Right lung (tissue), 5 donors: Measurements from ENCODE around the gene LRRC7. TPM values are rescaled to one million over a fixed set of nuclear protein-coding genes. Genes with fewer than 3 reads are reported as not detected.

ENCODE experiments used
- DNase-seq, 2 donors: peaks; one replicate each; pipeline ENCODE4 v3.0.0-alpha.2; 2013
- polyA plus RNA-seq, 5 donors: library from polyadenylated mRNA; unstranded; fragments of 120-200 nt; gene quantifications; one replicate each; pipeline versions ENCODE4 v1.2.1 to v1.2.3, GENCODE V29; 2013; ENCODE audit warnings: inconsistent platforms in 1 of 5, low replicate concordance in 1 of 5; ENCODE audit not compliant: insufficient read length in 5 of 5, insufficient read depth in 1 of 5

Gene LRRC7
- polyA plus RNA-seq, 5 donors: 4.4 to 6.4 (median 5.5) TPM

DNA sequence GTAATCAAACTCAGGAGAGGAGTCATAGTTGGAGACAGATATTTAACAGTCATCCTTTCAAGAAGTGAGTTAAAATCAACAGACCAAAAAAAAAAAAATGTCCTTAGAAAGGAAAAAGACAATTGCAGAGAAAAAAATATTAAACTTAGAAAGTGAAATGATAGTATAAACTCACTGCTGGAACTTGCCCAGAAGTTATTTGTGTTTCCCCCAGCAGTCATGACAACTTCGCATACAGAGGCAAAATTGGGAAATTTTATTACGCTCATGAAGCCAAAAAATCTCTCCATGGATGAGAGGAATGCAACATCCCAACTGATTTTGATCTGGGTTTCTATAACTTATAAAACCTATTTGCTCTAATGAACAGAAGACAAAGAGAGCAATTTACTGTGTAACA is 198.2 kb downstream of the LRRC7 start:
- DNase-seq: peak; percentile 70 to 84

DNA sequence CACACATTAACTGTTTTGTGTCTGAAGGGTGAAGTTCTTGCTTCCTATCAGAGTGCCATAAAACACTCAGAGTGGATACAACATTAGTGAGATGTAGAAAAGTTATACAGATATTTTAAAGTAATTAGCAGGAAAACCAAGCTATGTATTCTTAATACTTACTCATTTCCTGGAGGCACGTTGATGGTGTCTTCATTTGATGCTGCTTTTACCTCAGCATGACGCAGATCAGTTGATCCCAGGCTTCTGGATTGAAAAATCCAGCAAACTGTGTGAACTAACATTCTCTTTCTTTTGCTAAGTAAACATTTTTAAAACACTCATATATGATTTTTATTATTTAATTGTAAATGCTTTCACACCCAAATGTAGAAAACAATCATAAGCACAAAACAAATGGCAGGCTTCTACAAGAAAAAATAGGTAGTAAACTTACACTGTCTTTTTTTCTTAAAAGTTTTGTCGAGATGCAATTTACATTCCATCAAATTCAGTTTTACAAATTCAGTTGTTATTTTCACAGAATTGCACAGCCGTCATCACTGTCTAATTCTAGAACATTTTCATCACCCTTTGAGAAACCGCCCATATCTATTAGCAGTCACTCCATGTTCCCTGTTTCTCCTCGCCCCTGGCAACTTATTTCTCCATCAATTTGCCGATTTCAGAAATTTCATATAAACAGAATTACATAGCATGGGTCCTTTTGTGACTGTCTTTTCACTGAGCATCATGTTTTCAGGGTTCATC is 198.9 kb downstream of the LRRC7 start:
- DNase-seq: peak in 1 of 2 donors; percentile 11

DNA sequence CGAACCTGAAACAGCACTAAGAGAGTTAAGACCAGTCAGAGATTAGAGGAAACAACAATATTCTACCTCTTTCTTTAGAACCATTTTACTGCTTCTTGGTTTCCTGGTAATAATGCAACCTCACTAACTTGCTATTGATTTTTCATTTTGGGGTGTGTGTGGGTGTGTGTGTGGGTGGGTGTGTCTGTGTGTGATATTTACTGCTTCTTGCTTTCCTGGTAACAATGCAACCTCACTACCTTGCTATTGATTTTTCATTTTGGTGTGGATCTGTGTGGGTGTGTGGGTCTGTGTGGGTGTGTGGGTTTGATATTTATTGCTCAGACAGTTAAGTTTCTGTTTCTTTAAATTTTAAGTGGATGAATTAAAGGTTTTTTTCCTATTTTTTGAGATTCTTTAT is 208.8 kb downstream of the LRRC7 start:
- no peak for DNase-seq

DNA sequence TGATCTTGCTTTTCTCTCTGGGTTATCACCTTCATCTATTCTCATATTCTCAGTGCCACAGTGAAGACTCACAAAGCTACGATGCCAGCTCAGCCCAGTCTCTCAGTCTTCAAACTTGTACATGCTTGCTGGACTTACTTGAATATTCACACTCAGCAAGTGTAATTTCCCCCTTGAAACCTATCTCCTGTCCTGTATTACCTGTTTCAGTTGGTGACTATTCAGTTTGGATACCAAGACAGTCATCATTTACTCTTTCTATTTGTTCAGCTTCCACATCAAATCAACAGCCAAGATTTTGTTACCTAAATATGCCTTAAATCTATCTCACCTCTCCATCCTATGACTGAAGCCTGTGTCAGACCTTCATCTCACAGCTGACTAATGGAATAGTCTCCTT is 209.7 kb downstream of the LRRC7 start:
- no peak for DNase-seq

DNA sequence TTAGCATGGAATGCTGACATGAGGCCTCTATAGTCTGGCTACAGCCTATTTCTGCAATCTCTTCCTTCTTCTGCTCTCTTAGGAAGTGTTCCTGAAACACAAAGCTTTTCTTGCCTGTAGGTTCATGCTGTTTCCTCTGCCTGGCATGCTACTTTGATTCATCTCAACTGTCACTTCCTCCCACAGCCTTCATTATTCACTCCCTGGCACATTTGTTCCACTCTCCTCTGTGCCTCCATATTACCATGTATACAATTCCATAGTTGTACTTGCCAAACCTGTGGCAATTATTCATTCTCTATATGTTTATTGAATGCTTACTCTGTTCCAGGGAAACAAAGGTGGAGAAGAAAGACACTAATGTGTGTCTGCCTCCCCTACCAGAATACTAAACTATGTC is 210.2 kb downstream of the LRRC7 start:
- no peak for DNase-seq

DNA sequence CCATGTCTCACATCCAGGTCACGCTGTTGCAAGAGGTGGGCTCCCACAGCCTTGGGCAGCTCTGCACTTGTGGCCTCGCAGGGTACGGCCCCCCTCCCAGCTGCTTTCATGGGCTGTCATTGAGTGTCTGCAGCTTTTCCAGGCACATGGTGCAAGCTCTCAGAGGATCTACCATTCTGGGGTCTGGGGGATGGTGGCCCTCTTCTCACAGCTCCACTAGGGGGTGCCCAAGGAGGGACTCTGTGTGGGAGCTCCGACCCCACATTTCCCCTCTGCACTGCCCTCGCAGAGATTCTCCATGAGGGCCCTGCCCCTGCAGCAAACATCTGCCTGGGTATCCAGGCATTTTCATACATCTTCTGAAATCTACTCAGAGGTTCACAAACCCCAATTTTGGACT is 219.4 kb downstream of the LRRC7 start:
- no peak for DNase-seq

DNA sequence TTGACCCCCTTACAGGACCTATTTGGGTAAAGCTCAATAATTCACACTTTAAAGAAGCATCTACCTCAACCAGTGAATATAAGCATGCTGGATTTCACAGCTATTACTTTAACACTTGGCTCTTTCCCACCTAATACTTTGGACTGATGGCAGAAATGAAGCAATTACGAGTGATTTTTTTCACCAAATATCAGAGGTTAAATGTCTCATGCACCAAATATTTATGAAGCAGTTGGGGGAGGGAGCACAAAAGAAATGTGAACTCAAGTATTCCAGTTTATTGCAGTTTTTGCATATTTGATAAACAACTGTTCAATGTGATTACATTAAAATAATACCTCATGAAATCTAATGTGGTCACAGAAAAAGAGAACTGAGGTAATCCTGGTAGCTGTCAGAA is 223.6 kb downstream of the LRRC7 start:
- DNase-seq: no peak

DNA sequence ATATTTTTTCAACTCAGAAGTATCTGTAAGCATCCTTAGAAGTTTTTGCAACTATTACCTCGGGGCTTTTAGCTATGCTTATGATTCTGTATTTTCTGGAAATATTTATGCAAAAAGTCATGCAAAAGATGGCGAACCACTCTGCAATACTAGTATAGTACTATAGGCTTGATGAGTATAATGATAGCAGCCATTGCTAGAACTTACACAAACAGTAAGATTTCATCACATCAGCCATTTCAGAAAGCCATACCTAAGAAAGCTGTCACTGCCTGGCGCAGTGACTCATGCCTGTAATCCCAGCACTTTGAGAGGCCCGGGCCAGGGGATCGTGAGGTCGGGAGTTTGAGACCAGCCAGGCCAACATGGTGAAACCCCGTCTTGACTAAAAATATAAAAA is 227.1 kb downstream of the LRRC7 start:
- DNase-seq: no peak

DNA sequence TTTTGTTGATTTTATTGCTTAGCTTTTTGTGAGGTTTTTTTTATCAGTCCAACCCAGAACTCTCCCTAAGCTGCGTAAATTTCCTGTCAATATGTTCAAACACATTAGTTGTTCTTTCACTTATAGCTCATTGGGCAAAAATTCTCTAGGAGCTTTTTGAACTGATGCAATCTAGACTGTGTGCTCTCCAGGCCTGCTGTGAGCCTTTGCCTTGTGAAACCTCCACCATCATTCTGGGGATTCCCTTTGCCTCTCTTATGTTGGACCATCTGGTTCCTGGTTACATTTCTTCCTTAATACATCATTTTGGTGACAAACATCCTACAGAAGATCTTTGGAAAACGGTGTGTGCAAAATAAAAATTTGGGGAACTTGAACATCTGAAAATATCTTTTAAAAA is 247.2 kb downstream of the LRRC7 start:
- no peak for DNase-seq

DNA sequence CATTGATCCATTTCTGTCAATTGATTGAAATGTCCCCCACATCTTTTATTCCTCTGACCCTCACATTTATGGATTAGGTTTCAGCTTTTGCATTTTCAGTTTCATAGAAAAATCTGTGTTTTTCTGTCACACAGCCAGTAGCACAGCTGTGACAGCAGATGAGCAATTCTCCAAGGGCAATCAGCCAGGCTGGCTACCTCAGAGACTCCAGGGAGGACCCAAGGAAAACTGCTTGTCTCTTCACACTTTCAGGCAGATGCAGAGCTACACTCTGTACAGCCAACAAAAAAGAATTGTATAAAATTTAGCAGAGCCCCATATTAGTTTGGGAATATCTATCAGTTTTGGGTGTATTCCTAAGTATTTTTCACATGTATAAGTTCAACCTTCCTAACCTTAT is 257.2 kb downstream of the LRRC7 start:
- peak in 1 of 2 donors; percentile 6 for DNase-seq

DNA sequence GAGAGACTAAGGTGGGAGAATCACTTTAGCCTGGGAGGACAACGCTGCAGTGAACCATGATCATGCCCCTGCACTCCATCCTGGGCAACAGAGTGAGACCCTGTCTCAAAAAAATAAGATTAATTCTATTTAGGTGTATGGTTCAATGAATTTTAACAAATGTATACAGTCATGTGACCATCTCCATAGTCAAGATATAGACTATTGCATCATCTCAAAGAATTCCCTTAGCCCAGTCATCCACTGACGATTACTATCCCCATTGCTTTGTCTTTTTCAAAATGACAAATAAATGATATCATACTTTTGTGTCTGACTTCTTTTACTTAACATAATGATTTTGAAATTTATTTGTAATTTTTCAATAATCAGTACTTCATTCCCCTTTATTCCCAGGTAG is 260.0 kb downstream of the LRRC7 start:
- no peak for DNase-seq

DNA sequence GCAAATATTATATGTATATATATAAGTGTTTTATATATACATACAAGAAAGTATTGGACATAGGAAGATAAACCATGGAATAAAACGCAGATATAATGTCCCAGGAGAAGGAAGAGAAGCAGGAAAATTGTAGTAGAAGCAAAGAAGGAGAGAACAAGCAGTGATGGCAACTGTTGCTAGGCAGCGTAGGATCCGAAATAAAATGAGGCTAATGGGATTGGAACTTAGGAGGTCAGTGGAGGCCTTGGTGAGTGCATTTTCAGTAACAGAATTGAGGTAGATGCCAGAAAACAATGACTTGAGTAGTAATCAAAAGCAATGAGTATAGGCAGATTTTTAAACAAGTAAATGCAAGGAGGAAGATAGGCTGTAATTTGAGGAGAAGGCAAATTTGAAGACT is 265.8 kb downstream of the LRRC7 start:
- no peak for DNase-seq

DNA sequence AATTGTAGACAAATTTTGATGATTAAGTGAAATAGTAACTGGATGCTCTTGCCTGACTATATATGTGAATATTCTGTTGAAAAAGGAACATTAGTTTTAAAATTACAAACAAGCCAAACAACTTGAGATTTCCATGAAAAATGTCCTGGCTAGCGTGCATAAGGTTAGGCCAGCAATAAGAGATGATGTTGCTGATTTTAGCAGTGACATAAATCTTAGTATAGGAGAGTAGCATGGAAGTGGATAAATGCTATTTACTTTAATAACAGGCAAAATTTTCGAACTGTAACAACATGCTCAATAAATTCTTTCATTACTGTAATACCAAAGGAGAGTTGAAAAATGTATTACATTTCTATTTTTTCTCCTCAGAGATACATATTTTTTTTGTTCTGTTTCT is 266.6 kb downstream of the LRRC7 start:
- no peak for DNase-seq

DNA sequence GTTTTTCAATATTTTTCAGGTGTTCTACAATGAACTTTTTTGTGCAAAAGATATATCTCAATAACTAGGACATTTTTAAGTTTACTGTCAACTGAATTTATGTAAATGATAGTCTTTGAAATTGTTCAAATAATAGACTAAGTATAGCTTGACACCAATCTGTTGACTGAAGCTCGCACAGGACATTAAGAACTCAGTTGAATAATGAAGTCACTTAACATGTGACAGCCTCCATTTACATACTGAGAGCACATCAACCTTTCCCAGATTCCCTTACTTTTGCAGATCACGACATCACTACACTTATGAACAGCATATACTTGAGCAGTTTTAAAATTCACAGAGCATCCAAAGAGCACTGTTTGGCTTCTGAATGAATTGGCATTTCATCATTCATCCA is 268.2 kb downstream of the LRRC7 start:
- DNase-seq: no peak

DNA sequence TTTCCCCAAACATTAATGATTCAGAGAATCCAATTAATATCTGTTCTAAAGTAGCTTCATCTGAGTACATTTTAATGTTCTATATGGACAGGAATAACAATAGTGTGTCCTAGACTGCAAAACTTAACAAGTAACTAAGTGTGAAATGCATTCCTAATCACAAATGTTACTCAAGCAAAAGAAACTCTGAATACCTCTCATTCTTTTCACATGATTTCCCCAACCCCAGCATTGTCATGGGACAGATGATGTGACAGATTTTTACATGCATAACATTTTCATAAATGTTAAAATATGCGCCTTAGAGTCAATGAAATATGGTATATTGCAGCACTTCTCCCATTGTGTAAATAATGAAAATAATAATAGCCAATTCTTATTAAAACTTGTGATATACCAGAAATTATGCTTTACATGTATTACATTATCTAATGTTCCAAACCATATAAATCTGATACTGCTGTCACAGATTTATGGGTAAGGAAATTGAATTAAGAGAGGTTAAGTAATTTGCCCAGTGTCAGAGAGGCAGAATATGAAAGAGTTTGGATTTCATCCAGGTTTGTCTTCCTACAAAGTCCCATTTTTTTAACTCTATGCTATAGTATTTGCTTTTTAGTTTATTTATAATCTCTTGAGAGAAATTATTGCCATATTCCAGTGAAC is 269.4 kb downstream of the LRRC7 start:
- no peak for DNase-seq

DNA sequence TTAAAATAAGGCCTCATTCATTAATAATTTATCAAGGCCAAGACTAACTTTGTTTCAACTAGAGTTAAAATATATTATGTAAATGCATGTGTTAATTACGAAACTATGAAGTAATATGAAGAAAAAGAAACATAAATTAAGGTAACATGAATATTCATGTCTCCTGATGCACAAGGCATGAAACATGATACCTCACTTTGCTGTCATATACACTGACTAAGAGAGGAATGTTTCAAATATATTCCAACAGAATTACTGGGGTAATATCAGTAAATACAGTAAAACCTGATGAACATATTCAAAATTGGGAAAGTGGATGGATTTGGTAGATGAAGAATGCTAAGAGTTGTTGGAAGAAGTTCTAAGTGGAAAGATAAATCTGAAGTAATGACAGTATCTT is 274.6 kb downstream of the LRRC7 start:
- no peak for DNase-seq

DNA sequence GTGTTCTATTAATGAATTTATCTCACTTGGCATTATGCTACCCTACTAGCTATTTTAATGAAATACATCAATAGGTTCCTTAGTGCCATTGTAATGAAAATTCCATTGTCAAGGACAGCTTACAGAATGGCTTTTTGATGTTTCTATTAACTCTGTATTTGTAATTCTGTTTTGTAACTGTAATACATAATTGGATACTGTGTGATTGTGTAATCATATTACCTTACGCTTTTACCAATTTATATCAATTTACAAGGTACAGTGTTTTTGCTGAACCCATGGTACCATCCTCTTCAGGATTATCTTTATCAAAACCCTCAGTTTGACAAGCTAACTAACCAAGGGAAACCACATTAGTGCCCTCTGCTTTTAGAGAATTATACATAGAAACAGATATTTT is 277.9 kb downstream of the LRRC7 start:
- no peak for DNase-seq

DNA sequence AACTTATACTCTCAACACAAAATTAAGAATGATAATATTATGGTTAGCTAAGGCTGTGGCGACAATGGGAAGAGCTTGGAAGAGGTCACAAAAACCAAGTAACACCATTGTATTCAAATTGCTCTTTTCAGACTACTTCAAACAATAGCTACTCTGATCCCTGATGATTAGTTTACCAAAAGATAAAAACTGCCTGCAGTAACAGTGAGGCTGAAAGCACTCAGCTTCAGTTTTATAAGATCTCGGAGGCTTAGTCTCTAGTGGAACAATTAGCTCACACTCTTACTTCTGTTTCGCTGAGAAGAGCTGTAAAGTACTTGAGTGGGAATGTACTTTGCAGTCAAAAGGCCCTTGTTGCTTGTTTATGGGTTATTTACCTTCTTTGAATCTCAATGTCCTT is 278.5 kb downstream of the LRRC7 start:
- no peak for DNase-seq

DNA sequence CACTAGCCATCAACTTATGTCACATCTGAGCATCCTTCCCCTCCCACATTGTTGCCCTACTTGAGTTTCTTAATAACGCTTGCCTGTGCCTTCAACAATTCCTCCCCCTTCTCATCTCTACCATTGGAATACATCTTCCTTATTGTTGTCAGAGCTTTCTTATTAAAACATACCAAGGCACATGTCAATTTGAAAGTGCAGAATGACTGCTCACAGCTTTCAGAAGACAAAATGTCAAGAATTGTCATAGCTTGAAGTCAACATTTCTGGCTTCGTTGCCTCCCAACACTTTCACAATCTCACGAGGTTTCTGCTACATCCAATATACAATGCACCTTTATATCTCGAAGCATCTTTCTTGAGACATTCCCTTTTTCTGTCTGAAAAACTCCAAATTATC is 279.9 kb downstream of the LRRC7 start:
- no peak for DNase-seq

DNA sequence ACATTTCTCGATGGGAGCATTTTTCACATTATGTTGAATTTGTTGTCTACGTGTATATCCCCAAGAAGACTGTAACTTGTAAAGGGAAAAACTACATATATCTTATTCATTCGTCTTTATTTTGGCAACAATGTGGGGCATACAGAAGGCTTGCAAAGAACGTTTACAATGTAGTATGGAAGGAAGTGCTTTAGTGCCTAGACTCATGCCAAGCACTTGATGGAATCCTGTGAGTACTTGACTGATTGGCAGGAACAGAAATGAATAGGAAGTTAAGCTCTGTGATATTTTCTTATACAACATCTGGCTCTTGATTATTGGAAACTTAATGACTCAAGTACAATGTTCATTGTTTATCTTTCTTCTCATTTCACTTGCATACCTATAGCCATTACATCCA is 284.4 kb downstream of the LRRC7 start:
- DNase-seq: no peak

DNA sequence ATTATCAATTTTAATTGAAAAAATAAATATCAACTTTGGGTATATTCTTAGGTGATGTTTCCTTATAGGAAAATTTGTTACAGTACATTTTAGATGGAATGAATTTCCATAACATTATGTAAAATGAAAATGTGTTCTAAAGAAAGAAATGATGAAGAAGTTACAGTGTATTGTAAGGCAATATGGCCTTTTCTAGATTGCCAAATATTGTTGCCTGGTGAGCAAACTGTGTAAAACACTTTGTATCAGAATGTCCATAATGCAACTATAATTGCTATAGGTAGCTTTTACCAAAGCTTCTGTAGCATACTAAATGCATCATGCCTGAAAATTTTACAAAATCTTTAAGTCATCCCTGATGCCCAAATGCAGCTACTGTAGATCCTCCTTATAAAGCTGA is 285.0 kb downstream of the LRRC7 start:
- no peak for DNase-seq

DNA sequence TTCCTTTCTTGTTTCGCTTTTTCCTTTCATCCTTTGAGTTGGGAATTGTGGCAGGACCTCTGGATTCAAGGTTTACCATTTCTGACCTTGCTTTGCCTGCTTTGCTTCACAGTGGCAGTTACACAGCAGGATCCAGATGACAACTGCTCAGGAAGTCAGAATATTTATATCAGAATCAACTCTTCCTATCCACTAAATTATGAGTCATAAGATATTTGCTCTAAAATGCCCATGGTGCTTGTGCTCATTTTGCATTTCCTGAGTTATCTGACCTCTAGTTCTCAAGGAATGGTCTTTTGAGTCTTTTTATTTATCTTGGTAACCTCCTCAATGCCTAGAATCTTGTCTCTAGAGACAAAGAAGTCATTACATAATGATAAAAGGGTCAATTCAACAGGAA is 290.8 kb downstream of the LRRC7 start:
- no peak for DNase-seq

DNA sequence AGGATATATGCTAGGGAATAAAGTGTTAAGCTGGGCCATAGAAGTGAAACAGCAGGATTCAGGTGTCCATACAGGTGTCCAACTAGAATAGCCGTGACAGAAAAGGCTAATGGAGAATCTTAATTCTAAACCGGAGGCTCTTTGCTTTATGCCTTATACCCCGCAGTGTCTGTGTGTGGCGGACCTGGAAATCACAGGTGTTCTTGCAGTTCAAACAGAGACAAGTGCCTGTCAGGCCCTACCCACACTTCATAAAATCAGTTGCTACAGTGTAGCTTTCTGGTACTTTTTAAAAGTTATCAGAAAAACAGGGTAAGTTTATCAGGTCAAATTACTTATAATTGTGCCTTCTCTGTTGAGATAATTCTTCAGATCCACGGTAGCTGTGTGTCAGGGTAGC is 293.9 kb downstream of the LRRC7 start:
- DNase-seq: no peak

DNA sequence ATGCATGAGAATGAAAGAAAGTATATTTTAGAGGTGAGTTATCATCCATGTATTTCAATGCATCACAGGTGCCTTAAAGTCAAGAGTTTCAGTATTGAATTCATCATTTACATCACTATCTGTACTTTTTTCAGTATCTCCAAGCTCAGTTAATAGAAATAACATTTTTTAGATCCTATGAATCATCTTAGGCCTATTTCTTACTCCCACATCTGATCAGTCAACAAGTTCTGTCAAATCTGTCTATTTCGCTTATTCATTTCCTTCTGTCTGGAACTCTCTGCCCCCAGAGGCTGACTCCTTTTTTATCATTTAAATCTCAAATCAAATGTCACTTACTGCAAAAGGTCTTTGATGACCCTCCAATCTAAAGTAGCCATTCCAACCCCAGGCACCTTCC is 295.2 kb downstream of the LRRC7 start:
- no peak for DNase-seq
